Endothelial cell of umbilical vein (primary cell): ENCODE results near the gene ZNF460. TPM values are rescaled to one million over a fixed set of nuclear protein-coding genes. Genes with fewer than 3 reads are reported as not detected.

Source experiments
- BruUV-seq: library from RNA; stranded (reverse); fragments of 400-500 nt; replicated peaks from 2 replicates; lab custom pipeline; 2021; lab: Mats Ljungman, UMichigan
- CTCF ChIA-PET: fragments of 300-600, 350-600 bp; sonication (Branson Sonifier 250); formaldehyde crosslinking; loops from one replicate; lab custom pipeline; 2021; ENCODE audit warnings: antibody characterized with exemption, inconsistent platforms; lab: Charles Lee
- POLR2A ChIA-PET: fragments of 300-600, 350-600 bp; sonication (Branson Sonifier 250); formaldehyde crosslinking; loops from one replicate; lab custom pipeline; 2021; ENCODE audit warnings: antibody characterized with exemption, inconsistent platforms; lab: Charles Lee
- DNase-seq: peaks from one replicate; pipeline ENCODE4 v3.0.0-alpha.2; 2011; ENCODE audit warnings: low read depth, low spot score
- FAIRE-seq: peaks from 2 replicates; lab custom pipeline; 2011; peaks lifted over from hg19 to GRCh38; lab: Jason Lieb, UNC
- H2AFZ ChIP-seq: 2 replicates; pipeline ENCODE4 v1.6.0; 2012; ENCODE audit warnings: low read depth, low read length, control low read depth, inconsistent platforms
- H3K27ac ChIP-seq: 2 replicates; pipeline ENCODE4 v1.5.1; 2011; ENCODE audit warnings: low read depth, mild to moderate bottlenecking, control low read depth, low read length, moderate library complexity; ENCODE audit not compliant: insufficient read depth
- H3K27me3 ChIP-seq, 2 experiments: 2 replicates each; pipeline versions ENCODE4 v1.6.0 to v1.6.1; 2011; ENCODE audit warnings: low read length in 2 of 2, mixed read lengths in 1 of 2; ENCODE audit not compliant: control insufficient read depth in 2 of 2, insufficient read depth in 2 of 2
- H3K36me3 ChIP-seq, 2 experiments: 2 replicates in 1 of 2; 3 replicates in 1 of 2; pipeline ENCODE4 v1.5.1; 2011; ENCODE audit warnings: low read length in 2 of 2, mild to moderate bottlenecking in 1 of 2, moderate library complexity in 1 of 2; ENCODE audit not compliant: control insufficient read depth in 2 of 2, insufficient read depth in 2 of 2; ENCODE audit errors: extremely low read depth in 1 of 2
- H3K4me1 ChIP-seq: 3 replicates; pipeline ENCODE4 v1.5.1; 2011; ENCODE audit warnings: mild to moderate bottlenecking, low read length; ENCODE audit not compliant: control insufficient read depth, insufficient read depth; ENCODE audit errors: extremely low read depth
- H3K4me2 ChIP-seq: 2 replicates; pipeline ENCODE4 v1.6.1; 2011; ENCODE audit warnings: low read length, control low read depth, mixed read lengths; ENCODE audit not compliant: insufficient read depth
- H3K4me3 ChIP-seq, 3 experiments: fragments of 200-600 bp in 1 of 3; sonication (generic), shearing (Covaris generic) in 1 of 3; replicated peaks in 1 of 3; 2 replicates each; pipeline ENCODE4 v1.5.1; 2011 to 2016; ENCODE audit warnings: control low read depth in 3 of 3, low read length in 3 of 3, mild to moderate bottlenecking in 2 of 3, inconsistent platforms in 1 of 3, low read depth in 1 of 3, moderate library complexity in 1 of 3; ENCODE audit not compliant: insufficient read depth in 1 of 3
- H3K79me2 ChIP-seq: 2 replicates; pipeline ENCODE4 v1.6.0; 2012; ENCODE audit warnings: low read length, inconsistent platforms; ENCODE audit not compliant: control insufficient read depth, insufficient read depth
- H3K9ac ChIP-seq: replicated peaks from 2 replicates; pipeline ENCODE3; 2011; ENCODE audit warnings: low read length, control low read depth; ENCODE audit not compliant: insufficient read depth; ENCODE audit errors: extremely low read depth
- H3K9me1 ChIP-seq: replicated peaks from 3 replicates; pipeline ENCODE4 v1.6.0; 2011; ENCODE audit warnings: mild to moderate bottlenecking, low read length; ENCODE audit not compliant: control insufficient read depth, insufficient read depth; ENCODE audit errors: extremely low read depth
- H3K9me3 ChIP-seq: replicated peaks from 2 replicates; pipeline ENCODE4 v1.5.1; 2012; ENCODE audit warnings: low read length, inconsistent platforms; ENCODE audit not compliant: control insufficient read depth, insufficient read depth
- H4K20me1 ChIP-seq: replicated peaks from 2 replicates; pipeline ENCODE3; 2011; ENCODE audit warnings: mild to moderate bottlenecking, low read length; ENCODE audit not compliant: control insufficient read depth, insufficient read depth; ENCODE audit errors: extremely low read depth
- EZH2 ChIP-seq: IDR thresholded peaks from 2 replicates; pipeline ENCODE4 v1.6.1; 2012; ENCODE audit warnings: borderline replicate concordance, low read depth, mild to moderate bottlenecking, moderate library complexity, low read length, inconsistent platforms; ENCODE audit not compliant: severe bottlenecking
- GATA2 ChIP-seq: IDR thresholded peaks from 2 replicates; pipeline ENCODE4 v1.7.0; 2011; ENCODE audit warnings: low read depth, mild to moderate bottlenecking, moderate library complexity, mixed read lengths, low read length; ENCODE audit not compliant: insufficient read length, insufficient read depth
- dilution Hi-C: fragments of 300-500 bp; cut with MboI; formaldehyde crosslinking; loops from one replicate; pipeline ENCODE4 v1.15.0; 2019; ENCODE audit warnings: low sequenced_read_pairs; ENCODE audit not compliant: extremely low pct_ligation_motif_present
- intact Hi-C: fragments of 100-400 bp; cut with micrococcal nuclease; formaldehyde crosslinking; loops from one replicate; pipeline ENCODE4 v1.10.0; 2022
- polyA plus RNA-seq, 4 experiments: library from polyadenylated mRNA; depleted of rRNA in 3 of 4; stranded (reverse) in 3 of 4; unstranded in 1 of 4; fragments of >200 nt; gene quantifications; 2 replicates each; pipeline versions ENCODE4 v1.2.1 to v1.2.3, GENCODE V29; 2011 to 2012; ENCODE audit warnings: missing spikeins in 1 of 4
- total RNA-seq: library from RNA; stranded (reverse); gene quantifications from 2 replicates; pipeline ENCODE4 v1.2.3, GENCODE V29; 2021

The ZNF460 gene
- total and polyA plus RNA-seq, 2 donors (not counting 3 experiments of a cell fraction or from before 2014, with no cell fraction given): 4.5 to 26.9 TPM

DNA sequence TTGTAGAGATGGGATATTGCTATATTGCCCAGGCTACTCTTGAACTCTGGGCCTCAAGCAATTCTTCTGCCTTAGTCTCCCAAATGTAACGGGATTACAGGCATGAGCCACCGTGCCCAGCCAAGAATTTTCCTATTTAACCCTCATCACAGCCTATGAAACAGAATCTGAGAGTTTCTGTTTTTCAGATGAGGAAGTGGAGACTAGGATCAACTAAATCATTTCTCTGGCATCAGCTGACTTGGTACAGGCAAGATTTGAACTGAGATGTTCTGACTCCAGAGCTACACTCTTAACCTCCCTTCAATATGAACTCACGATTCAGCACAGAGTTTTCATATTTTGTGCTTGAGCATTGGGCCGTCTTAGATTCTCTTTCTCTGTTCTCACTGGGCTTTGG, 8.1 kb downstream of the ZNF460 start:
- H3K9me3 ChIP-seq: peaks cover 22% of the 10 kb centered on the region
- DNase-seq (no peak), FAIRE-seq (no peak)
- peaks cover 44 to 62% of the 10 kb centered on the region in 2 experiments for H3K36me3 ChIP-seq
- no peaks in the 10 kb centered on the region for H3K9me1 ChIP-seq
- TF ChIP-seq GATA2: no peak
- ChIA-PET CTCF (no interaction called here), POLR2A (interaction anchor here (0.6 kb wide), 1 partner anchor 1654 kb away, joined by 3 read pairs; no protein-coding TSS in a partner anchor)
- H2AFZ ChIP-seq: no peak overlapping the region
- no peak overlapping the region for H3K4me2 ChIP-seq
- BruUV-seq: no TSS peak
- H3K27me3 ChIP-seq: no peaks in the 10 kb centered on the region
- H3K9ac ChIP-seq: no peak overlapping the region
- no peaks in the 10 kb centered on the region for H3K4me1 ChIP-seq
- peaks cover 74% of the 10 kb centered on the region for H3K79me2 ChIP-seq
- no peak overlapping the region for H3K4me3 ChIP-seq
- intact Hi-C loops: no loop called here
- H4K20me1 ChIP-seq: no peaks in the 10 kb centered on the region
- dilution Hi-C loops: no loop called here
- H3K27ac ChIP-seq: no peak overlapping the region

DNA sequence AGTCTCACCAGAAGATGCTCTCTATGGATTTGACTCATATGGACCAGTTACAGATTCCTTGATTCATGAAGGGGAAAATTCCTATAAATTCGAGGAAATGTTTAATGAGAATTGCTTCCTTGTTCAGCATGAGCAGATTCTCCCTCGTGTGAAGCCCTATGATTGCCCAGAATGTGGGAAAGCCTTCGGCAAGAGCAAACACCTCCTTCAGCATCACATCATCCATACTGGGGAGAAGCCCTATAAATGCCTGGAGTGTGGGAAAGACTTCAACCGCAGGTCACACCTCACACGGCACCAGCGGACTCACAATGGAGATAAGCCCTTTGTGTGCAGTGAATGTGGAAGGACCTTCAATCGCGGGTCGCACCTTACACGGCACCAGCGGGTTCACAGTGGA, 10.7 kb downstream of the ZNF460 start:
- peaks cover 3% of the 10 kb centered on the region for H4K20me1 ChIP-seq
- no peaks in the 10 kb centered on the region for H3K27me3 ChIP-seq
- no TSS peak for BruUV-seq
- H2AFZ ChIP-seq: no peak overlapping the region
- H3K79me2 ChIP-seq: peaks cover 73% of the 10 kb centered on the region
- H3K4me3 ChIP-seq: no peak overlapping the region
- no peak for FAIRE-seq
- H3K4me1 ChIP-seq: no peaks in the 10 kb centered on the region
- POLR2A ChIA-PET: no interaction called here
- TF ChIP-seq EZH2: no peak
- peaks cover 43 to 44% of the 10 kb centered on the region in 2 experiments for H3K36me3 ChIP-seq
- no peak overlapping the region for H3K4me2 ChIP-seq
- H3K9me3 ChIP-seq: peaks cover 22% of the 10 kb centered on the region
- intact Hi-C loops: no loop called here
- H3K9me1 ChIP-seq: no peaks in the 10 kb centered on the region
- no peak overlapping the region for H3K27ac ChIP-seq
- no peak for DNase-seq
- no peak overlapping the region for H3K9ac ChIP-seq
- dilution Hi-C loops: no loop called here
- CTCF ChIA-PET: no interaction called here
